COR-L47 (cell line): ENCODE measurements around the gene CDKL2.
"Not testable (repeated sequence)": the region's sequence is repeated elsewhere in the genome, so short reads cannot be mapped to it uniquely, and the experiment has no call there.

Experiments used
- DNase-seq: peaks from one replicate; lab custom pipeline; 2025; lab: John Stamatoyannopoulos, UW

The CDKL2 gene

DNA sequence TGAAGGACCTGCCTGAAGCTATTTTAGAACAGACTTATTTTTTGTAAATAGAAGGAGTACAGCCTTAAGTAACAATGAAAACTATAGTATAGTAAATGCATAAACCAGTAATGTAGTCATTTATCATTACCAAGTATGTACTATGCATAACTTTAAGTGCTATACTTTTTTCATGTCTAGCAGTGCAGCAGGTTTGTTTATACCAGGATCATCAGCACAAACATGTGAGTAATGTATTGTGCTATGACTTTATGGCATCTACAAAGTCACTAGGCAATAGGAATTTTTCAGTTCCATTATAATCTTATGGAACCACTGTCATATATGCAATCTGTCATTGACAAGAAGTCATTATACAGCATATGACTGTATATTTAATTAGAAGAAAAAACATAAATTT lies 77.9 kb downstream of the CDKL2 start:
- no peak for DNase-seq

GRCh38 chr4:75549019-75549418 lies 81.3 kb downstream of the CDKL2 start:
- no peak for DNase-seq

- DNase-seq, result peak; percentile 2
These were observed 82.5 kb downstream of the CDKL2 start for GRCh38 chr4:75547647-75548387.

GRCh38 chr4:75545526-75545925 lies 84.8 kb downstream of the CDKL2 start:
- DNase-seq, result no peak

- DNase-seq, result no peak
These were observed 85.5 kb downstream of the CDKL2 start for GRCh38 chr4:75544870-75545269.

DNA sequence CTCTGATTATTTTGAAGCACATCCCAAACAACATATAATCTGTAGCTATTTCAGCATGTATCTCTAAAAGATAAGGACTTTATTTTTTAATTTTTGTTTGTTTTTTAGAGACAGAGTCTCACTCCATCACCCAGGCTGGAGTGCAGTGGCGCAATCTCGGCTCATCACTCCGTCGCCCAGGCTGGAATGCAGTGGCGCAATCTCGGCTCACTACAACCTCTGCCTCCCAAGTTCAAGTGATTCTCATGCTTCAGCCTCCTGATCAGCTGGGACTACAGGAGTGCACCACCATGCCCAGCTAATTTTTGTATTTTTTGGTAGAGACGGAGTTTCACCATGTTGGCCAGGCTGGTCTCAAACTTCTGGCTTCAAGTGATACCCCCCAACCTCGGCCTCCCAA lies 86.1 kb downstream of the CDKL2 start:
- DNase-seq, result not testable (repeated sequence)

- DNase-seq, result no peak
These were observed 87.5 kb downstream of the CDKL2 start for GRCh38 chr4:75542824-75543223.

GRCh38 chr4:75537308-75537707 lies 93.0 kb downstream of the CDKL2 start:
- DNase-seq, result not testable (repeated sequence)

DNA sequence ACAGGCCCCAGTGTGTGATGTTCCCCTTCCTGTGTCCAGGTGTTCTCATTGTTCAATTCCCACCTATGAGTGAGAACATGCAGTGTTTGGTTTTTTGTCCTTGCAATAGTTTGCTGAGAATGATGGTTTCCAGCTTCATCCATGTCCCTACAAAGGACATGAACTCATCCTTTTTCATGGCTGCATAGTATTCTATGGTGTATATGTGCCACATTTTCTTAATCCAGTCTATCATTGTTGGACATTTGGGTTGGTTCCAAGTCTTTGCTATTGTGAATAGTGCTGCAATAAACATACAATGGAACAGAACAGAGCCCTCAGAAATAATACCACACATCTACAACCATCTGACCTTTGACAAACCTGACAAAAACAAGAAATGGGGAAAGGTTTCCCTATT lies 96.4 kb downstream of the CDKL2 start:
- not testable (repeated sequence) for DNase-seq

- DNase-seq, result not testable (repeated sequence)
These were observed 96.9 kb downstream of the CDKL2 start for GRCh38 chr4:75533339-75533887.

DNA sequence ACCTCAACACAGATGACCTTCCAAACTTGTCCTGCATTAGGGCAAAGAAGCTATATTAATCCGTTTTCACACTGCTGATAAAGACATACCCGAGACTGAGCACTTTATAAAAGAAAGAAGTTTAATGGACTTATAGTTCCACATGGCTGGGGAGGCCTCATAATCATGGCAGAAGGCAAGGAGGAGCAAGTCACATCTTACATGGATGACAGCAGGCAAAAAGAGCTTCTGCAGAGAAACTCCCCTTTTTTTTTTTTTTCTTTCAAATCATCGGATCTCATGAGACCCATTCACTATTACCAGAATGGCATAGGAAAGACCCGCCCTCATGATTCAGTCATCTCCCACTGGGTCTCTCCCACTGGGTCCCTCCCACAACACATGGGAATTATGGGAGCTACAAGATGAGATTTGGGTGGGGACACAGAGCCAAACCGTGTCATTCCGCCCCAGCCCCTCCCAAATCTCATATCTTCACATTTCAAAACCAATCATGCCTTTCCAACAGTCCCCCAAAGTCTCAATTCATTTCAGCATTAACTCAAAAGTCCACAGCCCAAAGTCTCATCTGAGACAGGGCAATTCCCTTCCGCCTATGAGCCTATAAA lies 98.7 kb downstream of the CDKL2 start:
- DNase-seq, result not testable (repeated sequence)

GRCh38 chr4:75530556-75531322 lies 99.6 kb downstream of the CDKL2 start:
- no peak for DNase-seq
